H1 (cell line): ENCODE data around the gene SLX9. TPM values are rescaled to one million over a fixed set of nuclear protein-coding genes. Genes with fewer than 3 reads are reported as not detected.

ENCODE experiments used
- CTCF ChIA-PET: fragments of 300-600 bp; sonication (Branson Sonifier 250); formaldehyde crosslinking; loops from one replicate; lab custom pipeline; 2021; ENCODE audit not compliant: partially characterized antibody; lab: Charles Lee
- POLR2A ChIA-PET: fragments of 300-600 bp; sonication (Branson Sonifier 250); formaldehyde crosslinking; loops from one replicate; lab custom pipeline; 2021; ENCODE audit warnings: inconsistent platforms; ENCODE audit not compliant: partially characterized antibody; lab: Charles Lee
- DNase-seq, 2 experiments: peaks; one replicate each; pipeline versions ENCODE4 v3.0.0 to v3.0.0-alpha.2; 2010 to 2022; ENCODE audit warnings: low spot score in 2 of 2, low read depth in 1 of 2, mixed read lengths in 1 of 2
- FAIRE-seq: peaks from 2 replicates; lab custom pipeline; 2011; peaks lifted over from hg19 to GRCh38; lab: Jason Lieb, UNC
- H2AFZ ChIP-seq: 2 replicates; pipeline ENCODE4 v1.8.1; 2012; ENCODE audit warnings: low read length, inconsistent platforms
- H2AK5ac ChIP-seq: 2 replicates; pipeline ENCODE4 v1.6.1; 2013; ENCODE audit warnings: low read depth, low read length
- H2BK120ac ChIP-seq: replicated peaks from 2 replicates; pipeline ENCODE3; 2013; ENCODE audit warnings: low read depth, low read length, inconsistent platforms
- H2BK12ac ChIP-seq: 2 replicates; pipeline ENCODE4 v1.6.1; 2013; ENCODE audit warnings: low read depth, low read length
- H2BK15ac ChIP-seq: 2 replicates; pipeline ENCODE4 v1.6.1; 2013; ENCODE audit warnings: low read length
- H2BK20ac ChIP-seq: 2 replicates; pipeline ENCODE4 v1.6.1; 2013; ENCODE audit warnings: low read length
- H2BK5ac ChIP-seq: 2 replicates; pipeline ENCODE4 v1.6.1; 2013; ENCODE audit warnings: low read depth, low read length
- H3K14ac ChIP-seq: 2 replicates; pipeline ENCODE4 v1.6.1; 2013; ENCODE audit warnings: inconsistent platforms; ENCODE audit not compliant: insufficient read length
- H3K18ac ChIP-seq: 2 replicates; pipeline ENCODE4 v1.6.1; 2013; ENCODE audit warnings: low read length; ENCODE audit errors: extremely low read depth
- H3K23ac ChIP-seq: 2 replicates; pipeline ENCODE4 v1.6.1; 2013; ENCODE audit warnings: inconsistent platforms; ENCODE audit not compliant: insufficient read length
- H3K23me2 ChIP-seq: 2 replicates; pipeline ENCODE4 v1.6.1; 2013; ENCODE audit warnings: low read depth, low read length
- H3K27ac ChIP-seq: 2 replicates; pipeline ENCODE4 v1.6.1; 2011; ENCODE audit warnings: low read depth, low read length, inconsistent platforms
- H3K27me3 ChIP-seq, 4 experiments: replicated peaks in 1 of 4; 1 replicate in 1 of 4; 2 replicates in 3 of 4; pipeline versions ENCODE4 v1.6.1 to v1.8.1; 2011 to 2013; ENCODE audit warnings: low read length in 3 of 4, mild to moderate bottlenecking in 3 of 4, inconsistent platforms in 2 of 4, mixed read lengths in 2 of 4, moderate library complexity in 1 of 4; ENCODE audit not compliant: control insufficient read depth in 3 of 4, insufficient read depth in 3 of 4; ENCODE audit errors: extremely low read depth in 1 of 4
- H3K36me3 ChIP-seq, 4 experiments: 2 replicates each; pipeline versions ENCODE4 v1.6.1 to v1.8.1; 2011 to 2013; ENCODE audit warnings: mild to moderate bottlenecking in 4 of 4, low read length in 3 of 4, moderate library complexity in 2 of 4, control low read depth in 1 of 4, inconsistent platforms in 1 of 4; ENCODE audit not compliant: insufficient read depth in 4 of 4, control insufficient read depth in 2 of 4
- H3K4ac ChIP-seq: replicated peaks from 2 replicates; pipeline ENCODE3; 2013; ENCODE audit warnings: low read length, low read depth, mixed read lengths, inconsistent platforms; ENCODE audit not compliant: insufficient read length
- H3K4me1 ChIP-seq, 4 experiments: replicated peaks in 1 of 4; 1 replicate in 1 of 4; 2 replicates in 3 of 4; pipeline versions ENCODE4 v1.6.1 to v1.8.1; 2011 to 2013; ENCODE audit warnings: low read length in 3 of 4, inconsistent platforms in 2 of 4, mixed read lengths in 1 of 4; ENCODE audit not compliant: insufficient read depth in 4 of 4, control insufficient read depth in 3 of 4
- H3K4me2 ChIP-seq, 2 experiments: 2 replicates each; pipeline versions ENCODE4 v1.6.1 to v1.8.1; 2011 to 2013; ENCODE audit warnings: low read depth in 2 of 2, low read length in 2 of 2, control low read depth in 1 of 2, inconsistent platforms in 1 of 2, mild to moderate bottlenecking in 1 of 2; ENCODE audit not compliant: insufficient read depth in 1 of 2
- H3K4me3 ChIP-seq, 4 experiments: fragments of 200-600, 300-600 bp in 1 of 4; sonication (generic), shearing (Covaris generic), sonication (Bioruptor Twin) in 1 of 4; 2 replicates each; pipeline versions ENCODE4 v1.5.1 to v1.8.1; 2011 to 2016; ENCODE audit warnings: low read length in 4 of 4, low read depth in 3 of 4, control low read depth in 2 of 4, inconsistent platforms in 2 of 4, mild to moderate bottlenecking in 2 of 4, mixed read lengths in 1 of 4, moderate library complexity in 1 of 4; ENCODE audit not compliant: insufficient read depth in 2 of 4; ENCODE audit errors: extremely low read depth in 1 of 4
- H3K56ac ChIP-seq: replicated peaks from 2 replicates; pipeline ENCODE3; 2013; ENCODE audit warnings: low read depth, mild to moderate bottlenecking, mixed read lengths, low read length, inconsistent platforms; ENCODE audit not compliant: insufficient read length
- H3K79me1 ChIP-seq: 2 replicates; pipeline ENCODE4 v1.6.1; 2013; ENCODE audit warnings: low read depth, low read length, control low read depth
- H3K79me2 ChIP-seq, 2 experiments: 2 replicates each; pipeline versions ENCODE4 v1.6.1 to v1.8.1; 2012 to 2013; ENCODE audit warnings: low read length in 2 of 2, mild to moderate bottlenecking in 2 of 2, inconsistent platforms in 1 of 2; ENCODE audit not compliant: insufficient read depth in 2 of 2, control insufficient read depth in 1 of 2
- H3K9ac ChIP-seq, 4 experiments: replicated peaks in 1 of 4; 1 replicate in 1 of 4; 2 replicates in 3 of 4; pipeline versions ENCODE4 v1.6.1 to v1.8.1; 2011 to 2013; ENCODE audit warnings: low read depth in 3 of 4, low read length in 3 of 4, control low read depth in 2 of 4, mild to moderate bottlenecking in 2 of 4, moderate library complexity in 2 of 4, inconsistent platforms in 1 of 4; ENCODE audit errors: extremely low read depth in 1 of 4
- H3K9me3 ChIP-seq, 2 experiments: 2 replicates each; pipeline versions ENCODE4 v1.6.1 to v1.8.1; 2012 to 2013; ENCODE audit warnings: mild to moderate bottlenecking in 2 of 2, moderate library complexity in 2 of 2, control low read depth in 1 of 2, inconsistent platforms in 1 of 2, low read depth in 1 of 2, low read length in 1 of 2, mixed read lengths in 1 of 2; ENCODE audit not compliant: insufficient read depth in 2 of 2
- H4K20me1 ChIP-seq, 2 experiments: replicated peaks in 1 of 2; 2 replicates each; pipeline versions ENCODE3 to v1.8.1; 2011 to 2013; ENCODE audit warnings: inconsistent platforms in 2 of 2, low read length in 2 of 2, mild to moderate bottlenecking in 1 of 2; ENCODE audit not compliant: insufficient read depth in 2 of 2, control insufficient read depth in 1 of 2
- H4K5ac ChIP-seq: 2 replicates; pipeline ENCODE4 v1.6.1; 2013; ENCODE audit warnings: low read length, low read depth, mixed read lengths, inconsistent platforms; ENCODE audit not compliant: insufficient read length
- H4K8ac ChIP-seq: 2 replicates; pipeline ENCODE4 v1.8.0; 2013; ENCODE audit warnings: mild to moderate bottlenecking, moderate library complexity, low read length, inconsistent platforms; ENCODE audit not compliant: insufficient read depth; ENCODE audit errors: extremely low read depth
- H4K91ac ChIP-seq: replicated peaks from 2 replicates; pipeline ENCODE3; 2013; ENCODE audit warnings: low read length, mixed read lengths, inconsistent platforms; ENCODE audit not compliant: insufficient read length
- E2F6 ChIP-seq: IDR thresholded peaks from 2 replicates; pipeline ENCODE4 v1.6.1; 2012; ENCODE audit warnings: inconsistent platforms
- PHF8 ChIP-seq: fragments of 200-600 bp; sonication (generic); conservative IDR thresholded peaks from 2 replicates; pipeline ENCODE4 v1.7.1; 2012; ENCODE audit warnings: low read depth, mild to moderate bottlenecking, inconsistent platforms, low read length, moderate library complexity
- RFX5 ChIP-seq: IDR thresholded peaks from 2 replicates; pipeline ENCODE4 v1.6.1; 2011; ENCODE audit warnings: low read depth, low read length, improper control_type of control experiment, borderline replicate concordance
- SAP30 ChIP-seq: fragments of 300-600 bp; sonication (generic); IDR thresholded peaks from 2 replicates; pipeline ENCODE4 v1.7.1; 2012; ENCODE audit warnings: low read length, moderate library complexity, mild to moderate bottlenecking, inconsistent platforms; ENCODE audit not compliant: insufficient read depth, insufficient replicate concordance
- SIX5 ChIP-seq: IDR thresholded peaks from 2 replicates; pipeline ENCODE4 v1.6.1; 2011; ENCODE audit warnings: mild to moderate bottlenecking, low read depth, low read length
- SUZ12 ChIP-seq: fragments of 200-600 bp; sonication (generic); IDR thresholded peaks from 2 replicates; pipeline ENCODE4 v1.6.1; 2012; ENCODE audit warnings: mild to moderate bottlenecking, inconsistent platforms, low read length, moderate library complexity, mixed read lengths
- YY1 ChIP-seq: IDR thresholded peaks from 2 replicates; pipeline ENCODE4 v1.6.1; 2011; ENCODE audit warnings: low read depth, mild to moderate bottlenecking, low read length
- ZNF274 ChIP-seq: IDR thresholded peaks from 2 replicates; pipeline ENCODE4 v1.7.0; 2012; ENCODE audit warnings: low read length, borderline replicate concordance; ENCODE audit errors: extremely low read depth
- WGBS, 2 experiments: shearing (Covaris generic) in 1 of 2; methylation state at CpG; one replicate each; pipeline versions ENCODE4 v1.1.6 to v1.1.7; 2013 to 2015; ENCODE audit warnings: low lambda C conversion rate in 2 of 2, mixed read lengths in 2 of 2, inconsistent platforms in 1 of 2, low coverage in 1 of 2, missing lambda C conversion rate in 1 of 2; ENCODE audit not compliant: insufficient replicate concordance in 2 of 2, insufficient coverage in 1 of 2, insufficient read length in 1 of 2; ENCODE audit errors: extremely low coverage in 1 of 2, missing lambda C conversion rate in 1 of 2; 5-methylcytosine and 5-hydroxymethylcytosine counted together
- polyA plus RNA-seq, 7 experiments: library from polyadenylated mRNA; depleted of rRNA in 3 of 7; stranded (reverse) in 5 of 7; unstranded in 2 of 7; fragments of >200 nt in 5 of 7; fragments of 200-250 nt in 2 of 7; gene quantifications; 1 replicate in 5 of 7; 2 replicates in 1 of 7; 4 replicates in 1 of 7; pipeline versions ENCODE4 v1.2.1 to v1.2.3, GENCODE V29; 2011 to 2013; ENCODE audit warnings: missing spikeins in 2 of 7, mixed read lengths in 2 of 7
- total RNA-seq: library from RNA; stranded (reverse); fragmentation: NEBNext Ultra II Directional; extraction: Animal tissue kit (Norgen Biotek cat#: 25700); gene quantifications from 2 replicates; pipeline ENCODE4 v1.2.1, GENCODE V29; 2021

Gene SLX9
- total and polyA plus RNA-seq, 2 of the 8 experiments (the other 6 are each of a cell fraction or from before 2014, with no cell fraction given), result 17.7 to 57.3 TPM

- FAIRE-seq (no peak), DNase-seq (no peak)
- no peak overlapping the region for H2BK5ac ChIP-seq
- H3K23me2 ChIP-seq, result peaks cover 7% of the 10 kb centered on the region
- H2AFZ ChIP-seq, result no peak overlapping the region
- CTCF ChIA-PET, result no interaction called here
- H3K36me3 ChIP-seq, result no peaks in the 10 kb centered on the region
- H3K27ac ChIP-seq, result no peak overlapping the region
- no peak overlapping the region for H3K23ac ChIP-seq
- peaks cover 15 to 71% (median 53%) of the 10 kb centered on the region in 4 experiments for H3K27me3 ChIP-seq
- H3K14ac ChIP-seq, result no peak overlapping the region
- H3K4ac ChIP-seq, result no peak overlapping the region
- H3K4me1 ChIP-seq, result peaks cover 0 to 25% (median 18%) of the 10 kb centered on the region in 4 experiments; a peak in 6 of 7 replicates
- TF ChIP-seq RFX5 (no peak), ZNF274 (no peak), SAP30 (no peak), SIX5 (no peak), PHF8 (no peak), E2F6 (no peak), YY1 (no peak), SUZ12 (no peak)
- H3K4me3 ChIP-seq, result no peak overlapping the region
- POLR2A ChIA-PET, result no interaction called here
- no peak overlapping the region for H4K5ac ChIP-seq
- 87% methylated on average over 10 of the region's 10 CpGs; no CpG with 5 or more reads in 1 of the 2 experiments for WGBS, 2 experiments
- 0 out of 2 replicates have a peak, but pooled peaks cover 3% of the 10 kb centered on the region for H3K79me1 ChIP-seq
- no peak overlapping the region for H4K8ac ChIP-seq
- H3K56ac ChIP-seq, result no peak overlapping the region
- no peaks in the 10 kb centered on the region for H3K9me3 ChIP-seq
- no peak overlapping the region for H2BK15ac ChIP-seq
- no peak overlapping the region for H2BK20ac ChIP-seq
- no peak overlapping the region for H2BK12ac ChIP-seq
- no peak overlapping the region for H3K4me2 ChIP-seq
- no peaks in the 10 kb centered on the region for H3K79me2 ChIP-seq
- peaks cover 0 to 5% of the 10 kb centered on the region in 2 experiments for H4K20me1 ChIP-seq
- H2BK120ac ChIP-seq, result no peak overlapping the region
- H2AK5ac ChIP-seq, result no peak overlapping the region
- H4K91ac ChIP-seq, result no peak overlapping the region
- no peak overlapping the region for H3K18ac ChIP-seq
- no peak overlapping the region for H3K9ac ChIP-seq
Measured at GRCh38 chr21:44923480-44924084, 16.2 kb upstream of the SLX9 start.
